Nephron progenitor cell (in vitro differentiated cells): Measurements from ENCODE around the gene ANXA5.
"Not testable (repeated sequence)": the region's sequence is repeated elsewhere in the genome, so short reads cannot be mapped to it uniquely, and the experiment has no call there.

Experiments used
- DNase-seq: peaks from one replicate; pipeline ENCODE4 v3.0.0; 2021
- H3K27ac Mint-ChIP-seq: 2 replicates; pipeline ENCODE4 v1.8.0; 2021; ENCODE audit warnings: mild to moderate bottlenecking, moderate library complexity, mixed read lengths
- H3K27me3 Mint-ChIP-seq: 2 replicates; pipeline ENCODE4 v1.8.0; 2021; ENCODE audit warnings: mild to moderate bottlenecking, low read depth, mixed read lengths; ENCODE audit not compliant: poor library complexity
- H3K36me3 Mint-ChIP-seq: 2 replicates; pipeline ENCODE4 v1.8.0; 2021; ENCODE audit warnings: low read depth, mixed read lengths
- H3K4me1 Mint-ChIP-seq: 2 replicates; pipeline ENCODE4 v1.8.0; 2021; ENCODE audit warnings: mixed read lengths
- H3K4me3 Mint-ChIP-seq: 2 replicates; pipeline ENCODE4 v1.8.0; 2021; ENCODE audit warnings: mild to moderate bottlenecking, moderate library complexity, mixed read lengths
- H3K9me3 Mint-ChIP-seq: 2 replicates; pipeline ENCODE4 v1.8.0; 2021; ENCODE audit warnings: mild to moderate bottlenecking, moderate library complexity, mixed read lengths
- CTCF ChIP-seq: fragments of 200-600 bp; sonication (generic); IDR thresholded peaks from 2 replicates; pipeline ENCODE4 v1.5.0; 2021; ENCODE audit warnings: antibody characterized with exemption

ANXA5 gene

GRCh38 chr4:121668368-121669162 is 28.2 kb downstream of the ANXA5 start:
- H3K4me1 Mint-ChIP-seq, result no peaks in the 10 kb centered on the region
- DNase-seq, result no peak
- no peaks in the 10 kb centered on the region for H3K27me3 Mint-ChIP-seq
- H3K4me3 Mint-ChIP-seq, result no peak overlapping the region
- H3K36me3 Mint-ChIP-seq, result peaks cover 30% of the 10 kb centered on the region
- TF ChIP-seq CTCF, result no peak
- H3K9me3 Mint-ChIP-seq, result no peaks in the 10 kb centered on the region
- no peak overlapping the region for H3K27ac Mint-ChIP-seq

GRCh38 chr4:121666091-121666679 is 30.6 kb downstream of the ANXA5 start:
- no peak for TF ChIP-seq CTCF
- no peak for DNase-seq
- Mint-ChIP-seq H3K36me3 (peaks cover 20% of the 10 kb centered on the region), H3K4me3 (no peak overlapping the region), H3K4me1 (no peaks in the 10 kb centered on the region), H3K27me3 (no peaks in the 10 kb centered on the region), H3K9me3 (no peaks in the 10 kb centered on the region), H3K27ac (no peak overlapping the region)

GRCh38 chr4:121665371-121665770 is 31.4 kb downstream of the ANXA5 start:
- Mint-ChIP-seq H3K4me1 (no peaks in the 10 kb centered on the region), H3K27me3 (no peaks in the 10 kb centered on the region)

GRCh38 chr4:121662225-121662624 is 34.6 kb downstream of the ANXA5 start:
- TF ChIP-seq CTCF, result no peak
- Mint-ChIP-seq H3K36me3 (peaks cover 9% of the 10 kb centered on the region), H3K27ac (no peak overlapping the region), H3K4me3 (no peak overlapping the region), H3K9me3 (no peaks in the 10 kb centered on the region), H3K27me3 (peaks cover 3% of the 10 kb centered on the region), H3K4me1 (no peaks in the 10 kb centered on the region)
- no peak for DNase-seq

More at GRCh38 chr4:121665371-121665770, 31.4 kb downstream of the ANXA5 start:
- TF ChIP-seq CTCF, result no peak
- no peak for DNase-seq
- Mint-ChIP-seq H3K4me3 (no peak overlapping the region), H3K36me3 (peaks cover 20% of the 10 kb centered on the region), H3K27ac (no peak overlapping the region), H3K9me3 (no peaks in the 10 kb centered on the region)

- H3K4me3 Mint-ChIP-seq, H3K9me3 Mint-ChIP-seq, DNase-seq, H3K36me3 Mint-ChIP-seq, H3K27ac Mint-ChIP-seq, H3K27me3 Mint-ChIP-seq, H3K4me1 Mint-ChIP-seq: not testable (repeated sequence)
Measured at GRCh38 chr4:121660175-121660933, 36.4 kb downstream of the ANXA5 start.

GRCh38 chr4:121658125-121658524 is 38.7 kb downstream of the ANXA5 start:
- Mint-ChIP-seq H3K27ac (no peak overlapping the region), H3K4me1 (no peaks in the 10 kb centered on the region), H3K36me3 (no peaks in the 10 kb centered on the region), H3K9me3 (no peaks in the 10 kb centered on the region), H3K4me3 (no peak overlapping the region), H3K27me3 (peaks cover 3% of the 10 kb centered on the region)
- no peak for DNase-seq
- no peak for TF ChIP-seq CTCF
